ENCODE data around the gene ZFHX3. TPM values are rescaled to one million over a fixed set of nuclear protein-coding genes. Genes with fewer than 3 reads are reported as not detected.

ZFHX3 gene
- total and polyA plus RNA-seq, 10 donors = 0.47 to 18.5 (median 11.1) TPM

GRCh38 chr16:72751076-72751475 is 296.9 kb downstream of the ZFHX3 start:
- Histone ChIP-seq H3K27me3 (replicated peaks in 1 of 7) (no peaks in the 10 kb centered on the region), H3K4me1 (no peaks in the 10 kb centered on the region), H3K9me3 (peaks cover 0 to 16% (median 3%) of the 10 kb centered on the region in 8 donors), H3K27ac (no peak overlapping the region), H3K4me3 (no peak overlapping the region), H3K36me3 (no peaks in the 10 kb centered on the region)
- TF ChIP-seq, protein P1, sequence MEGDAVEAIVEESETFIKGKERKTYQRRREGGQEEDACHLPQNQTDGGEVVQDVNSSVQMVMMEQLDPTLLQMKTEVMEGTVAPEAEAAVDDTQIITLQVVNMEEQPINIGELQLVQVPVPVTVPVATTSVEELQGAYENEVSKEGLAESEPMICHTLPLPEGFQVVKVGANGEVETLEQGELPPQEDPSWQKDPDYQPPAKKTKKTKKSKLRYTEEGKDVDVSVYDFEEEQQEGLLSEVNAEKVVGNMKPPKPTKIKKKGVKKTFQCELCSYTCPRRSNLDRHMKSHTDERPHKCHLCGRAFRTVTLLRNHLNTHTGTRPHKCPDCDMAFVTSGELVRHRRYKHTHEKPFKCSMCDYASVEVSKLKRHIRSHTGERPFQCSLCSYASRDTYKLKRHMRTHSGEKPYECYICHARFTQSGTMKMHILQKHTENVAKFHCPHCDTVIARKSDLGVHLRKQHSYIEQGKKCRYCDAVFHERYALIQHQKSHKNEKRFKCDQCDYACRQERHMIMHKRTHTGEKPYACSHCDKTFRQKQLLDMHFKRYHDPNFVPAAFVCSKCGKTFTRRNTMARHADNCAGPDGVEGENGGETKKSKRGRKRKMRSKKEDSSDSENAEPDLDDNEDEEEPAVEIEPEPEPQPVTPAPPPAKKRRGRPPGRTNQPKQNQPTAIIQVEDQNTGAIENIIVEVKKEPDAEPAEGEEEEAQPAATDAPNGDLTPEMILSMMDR (IDR thresholded peaks at IDR 0.05 in 8 of 11, conservative IDR thresholded peaks at IDR 0.05 in 3 of 11) = no peak
- no peak for TF ChIP-seq POLR2A (IDR thresholded peaks at IDR 0.05)
- no peak for TF ChIP-seq POLR2AphosphoS5 (IDR thresholded peaks at IDR 0.05)
- intact Hi-C loops (cut with DNase I; ENCODE audit: low total_unique reads) = no loop called here
- WGBS, 5 donors = 81 to 88% (median 86%) methylated on average over 3 of the region's 3 CpGs
- DNase-seq = no peak

- H3K9me3 ChIP-seq = no peaks in the 10 kb centered on the region
- H3K4me3 ChIP-seq = no peak overlapping the region
- TF ChIP-seq POLR2AphosphoS5 (IDR thresholded peaks at IDR 0.05) (no peak), POLR2A (IDR thresholded peaks at IDR 0.05) (no peak)
- TF ChIP-seq, protein P1 (IDR thresholded peaks at IDR 0.05 in 8 of 11, conservative IDR thresholded peaks at IDR 0.05 in 3 of 11) = no peak
- intact Hi-C loops (cut with DNase I; ENCODE audit: low total_unique reads) = no loop called here
- no peaks in the 10 kb centered on the region for H3K27me3 ChIP-seq (replicated peaks in 1 of 7)
- no peaks in the 10 kb centered on the region for H3K36me3 ChIP-seq
- no peak for DNase-seq
- no peaks in the 10 kb centered on the region for H3K4me1 ChIP-seq
- no peak overlapping the region for H3K27ac ChIP-seq
These were observed 298.8 kb downstream of the ZFHX3 start for GRCh38 chr16:72749091-72749490.

GRCh38 chr16:72744076-72744793 is 303.7 kb downstream of the ZFHX3 start:
- no peak overlapping the region for H3K27ac ChIP-seq
- intact Hi-C loops (cut with DNase I; ENCODE audit: low total_unique reads) = no loop called here
- no peaks in the 10 kb centered on the region for H3K27me3 ChIP-seq (replicated peaks in 1 of 7)
- TF ChIP-seq POLR2AphosphoS5 (IDR thresholded peaks at IDR 0.05) (no peak), POLR2A (IDR thresholded peaks at IDR 0.05) (no peak)
- TF ChIP-seq, protein P1 (IDR thresholded peaks at IDR 0.05 in 8 of 11, conservative IDR thresholded peaks at IDR 0.05 in 3 of 11) = no peak
- 84 to 93% (median 90%) methylated on average over 2 of the region's 2 CpGs for WGBS, 5 donors
- no peak for DNase-seq
- no peak overlapping the region for H3K4me3 ChIP-seq
- no peaks in the 10 kb centered on the region for H3K4me1 ChIP-seq
- H3K9me3 ChIP-seq = no peaks in the 10 kb centered on the region
- no peaks in the 10 kb centered on the region for H3K36me3 ChIP-seq

DNA sequence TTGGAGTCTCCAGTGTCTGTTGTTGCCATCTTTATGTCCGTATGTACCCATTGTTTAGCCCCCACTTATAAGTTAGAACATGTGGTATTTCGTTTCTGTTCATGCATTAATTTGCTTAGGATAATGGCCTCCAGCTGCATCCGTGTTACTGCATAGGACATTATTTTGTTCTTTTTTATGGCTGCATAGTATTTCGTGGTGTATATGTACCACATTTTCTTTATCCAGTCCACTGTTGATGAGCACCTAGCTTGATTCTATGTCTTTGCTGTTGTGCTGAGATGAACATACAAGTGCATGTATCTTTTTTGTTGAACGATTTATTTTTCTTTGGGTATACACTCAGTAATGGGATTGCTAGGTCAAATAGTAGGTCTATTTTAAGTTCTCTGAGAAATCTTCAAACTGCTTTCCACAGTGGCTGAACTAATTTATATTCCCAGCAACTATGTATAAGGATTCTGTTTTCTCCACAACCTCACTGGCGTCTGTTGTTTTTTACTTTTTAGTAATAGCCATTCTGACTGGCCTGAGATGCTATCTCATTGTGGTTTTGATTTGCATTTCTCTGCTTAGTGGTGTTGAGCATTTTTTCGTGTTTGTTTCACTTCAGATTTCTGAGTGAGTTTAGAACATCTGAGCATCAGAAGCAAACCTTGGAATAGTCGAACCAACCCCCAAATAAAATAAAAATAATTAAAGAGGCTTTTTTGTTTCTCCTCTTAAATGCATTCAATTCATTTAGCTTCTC is 304.7 kb downstream of the ZFHX3 start:
- WGBS, 5 donors = 80 to 85% (median 82%) methylated on average over 8 of the region's 8 CpGs
- Histone ChIP-seq H3K36me3 (no peaks in the 10 kb centered on the region), H3K4me3 (no peak overlapping the region), H3K4me1 (no peaks in the 10 kb centered on the region), H3K9me3 (no peaks in the 10 kb centered on the region), H3K27ac (no peak overlapping the region), H3K27me3 (replicated peaks in 1 of 7) (no peaks in the 10 kb centered on the region)
- intact Hi-C loops (cut with DNase I; ENCODE audit: low total_unique reads) = no loop called here
- no peak for DNase-seq
- TF ChIP-seq, protein P1 (IDR thresholded peaks at IDR 0.05 in 8 of 11, conservative IDR thresholded peaks at IDR 0.05 in 3 of 11) = no peak
- TF ChIP-seq POLR2A (IDR thresholded peaks at IDR 0.05) (no peak), POLR2AphosphoS5 (IDR thresholded peaks at IDR 0.05) (no peak)
